H1 (cell line): ENCODE measurements around the gene RBM25. TPM values are rescaled to one million over a fixed set of nuclear protein-coding genes. Genes with fewer than 3 reads are reported as not detected.

Experiments used
- polyA plus RNA-seq, 7 experiments: library from polyadenylated mRNA; depleted of rRNA in 3 of 7; stranded (reverse) in 5 of 7; unstranded in 2 of 7; fragments of >200 nt in 5 of 7; fragments of 200-250 nt in 2 of 7; gene quantifications; 1 replicate in 5 of 7; 2 replicates in 1 of 7; 4 replicates in 1 of 7; pipeline versions ENCODE4 v1.2.1 to v1.2.3, GENCODE V29; 2011 to 2013; ENCODE audit warnings: missing spikeins in 2 of 7, mixed read lengths in 2 of 7
- small RNA-seq: library from polyadenylated mRNA; stranded (forward); fragments of <200 nt; extraction: miRNeasy Mini kit (QIAGEN cat#:217004); gene quantifications from one replicate; pipeline ENCODE3, GENCODE V24; 2013; ENCODE audit not compliant: insufficient read depth
- total RNA-seq: library from RNA; stranded (reverse); fragmentation: NEBNext Ultra II Directional; extraction: Animal tissue kit (Norgen Biotek cat#: 25700); gene quantifications from 2 replicates; pipeline ENCODE4 v1.2.1, GENCODE V29; 2021

RBM25 gene
- total and polyA plus RNA-seq, 2 of the 8 experiments (the other 6 are each of a cell fraction or from before 2014, with no cell fraction given) = 25.6 to 134 TPM

Small RNA genes lying within 50 kb of the gene (small RNA-seq; reads per million reads assigned to genes)
- gene RN7SL586P = not detected

Other genes with a start within 250 kb of the RBM25 start
- gene DPF3, start 164.4 kb upstream of the RBM25 start, total RNA-seq = 0.08 and 0.19 TPM in 2 replicates
- gene DPF3, start 164.4 kb upstream of the RBM25 start, polyA plus RNA-seq (2011; rRNA removed) = 0.03 TPM in 1 of 2 replicates, not detected in the other
- 16.8 and 21.1 TPM in 2 replicates for gene DCAF4, start 132.1 kb upstream of the RBM25 start, total RNA-seq
- 17.0 and 26.3 TPM in 2 replicates for gene DCAF4, start 132.1 kb upstream of the RBM25 start, polyA plus RNA-seq (2011; rRNA removed)
- gene ZFYVE1, start 31.4 kb upstream of the RBM25 start, total RNA-seq = 12.5 and 13.9 TPM in 2 replicates
- 9.8 and 12.7 TPM in 2 replicates for gene ZFYVE1, start 31.4 kb upstream of the RBM25 start, polyA plus RNA-seq (2011; rRNA removed)
- 38.7 TPM in 2 replicates for gene PSEN1, start 78.0 kb downstream of the RBM25 start, total RNA-seq
- gene PSEN1, start 78.0 kb downstream of the RBM25 start, polyA plus RNA-seq (2011; rRNA removed) = 10.1 and 12.0 TPM in 2 replicates
- gene PAPLN, start 179.0 kb downstream of the RBM25 start, total RNA-seq = 14.8 and 15.9 TPM in 2 replicates
- 25.6 and 33.7 TPM in 2 replicates for gene PAPLN, start 179.0 kb downstream of the RBM25 start, polyA plus RNA-seq (2011; rRNA removed)